Measurements from ENCODE around the gene SLC2A4. TPM values are rescaled to one million over a fixed set of nuclear protein-coding genes. Genes with fewer than 3 reads are reported as not detected.

Gene SLC2A4
- total RNA-seq, 1 experiment from 2014 or later = 0.19 TPM

DNA sequence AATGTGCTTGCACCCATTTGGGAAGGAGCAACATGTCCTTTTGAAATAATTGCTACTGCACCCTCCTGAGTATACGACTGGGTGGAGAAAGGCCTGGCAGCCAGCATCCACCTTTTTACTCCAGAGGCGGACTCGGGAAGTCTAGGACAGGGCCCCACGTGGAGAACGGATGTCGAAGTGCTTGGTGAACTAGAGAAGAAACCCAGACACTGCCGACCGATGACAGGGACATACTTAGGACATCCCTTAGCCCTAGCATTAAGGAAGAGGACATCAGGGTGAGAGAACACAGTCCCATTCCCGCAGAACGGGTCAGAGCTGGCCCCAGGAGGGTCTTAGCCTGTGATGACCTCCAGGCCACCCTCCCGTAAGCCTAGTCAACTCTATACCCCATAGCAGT is 9.2 kb downstream of the SLC2A4 start:
- peaks cover 31% of the 10 kb centered on the region for H3K27me3 Mint-ChIP-seq (ENCODE audit: unreplicated experiment)
- H3K36me3 Mint-ChIP-seq (ENCODE audit: insufficient read depth, unreplicated experiment) = peaks cover 8% of the 10 kb centered on the region
- no TSS peak for BruUV-seq (replicated peaks)
- no peak for DNase-seq
- no peak overlapping the region for H3K27ac Mint-ChIP-seq (ENCODE audit: unreplicated experiment)
- peaks cover 8% of the 10 kb centered on the region for H3K4me1 Mint-ChIP-seq (ENCODE audit: low read depth, unreplicated experiment)
- no peaks in the 10 kb centered on the region for H3K9me3 Mint-ChIP-seq (ENCODE audit: low read depth, unreplicated experiment)
- TF ChIP-seq, protein P1, sequence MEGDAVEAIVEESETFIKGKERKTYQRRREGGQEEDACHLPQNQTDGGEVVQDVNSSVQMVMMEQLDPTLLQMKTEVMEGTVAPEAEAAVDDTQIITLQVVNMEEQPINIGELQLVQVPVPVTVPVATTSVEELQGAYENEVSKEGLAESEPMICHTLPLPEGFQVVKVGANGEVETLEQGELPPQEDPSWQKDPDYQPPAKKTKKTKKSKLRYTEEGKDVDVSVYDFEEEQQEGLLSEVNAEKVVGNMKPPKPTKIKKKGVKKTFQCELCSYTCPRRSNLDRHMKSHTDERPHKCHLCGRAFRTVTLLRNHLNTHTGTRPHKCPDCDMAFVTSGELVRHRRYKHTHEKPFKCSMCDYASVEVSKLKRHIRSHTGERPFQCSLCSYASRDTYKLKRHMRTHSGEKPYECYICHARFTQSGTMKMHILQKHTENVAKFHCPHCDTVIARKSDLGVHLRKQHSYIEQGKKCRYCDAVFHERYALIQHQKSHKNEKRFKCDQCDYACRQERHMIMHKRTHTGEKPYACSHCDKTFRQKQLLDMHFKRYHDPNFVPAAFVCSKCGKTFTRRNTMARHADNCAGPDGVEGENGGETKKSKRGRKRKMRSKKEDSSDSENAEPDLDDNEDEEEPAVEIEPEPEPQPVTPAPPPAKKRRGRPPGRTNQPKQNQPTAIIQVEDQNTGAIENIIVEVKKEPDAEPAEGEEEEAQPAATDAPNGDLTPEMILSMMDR (IDR thresholded peaks at IDR 0.05; ENCODE audit: unreplicated experiment) = no peak
- CTCF ChIA-PET = no interaction called here
- intact Hi-C loops (cut with micrococcal nuclease; ENCODE audit: unreplicated experiment) = no loop called here
- H3K4me3 Mint-ChIP-seq (ENCODE audit: low read depth, unreplicated experiment) = no peak overlapping the region

DNA sequence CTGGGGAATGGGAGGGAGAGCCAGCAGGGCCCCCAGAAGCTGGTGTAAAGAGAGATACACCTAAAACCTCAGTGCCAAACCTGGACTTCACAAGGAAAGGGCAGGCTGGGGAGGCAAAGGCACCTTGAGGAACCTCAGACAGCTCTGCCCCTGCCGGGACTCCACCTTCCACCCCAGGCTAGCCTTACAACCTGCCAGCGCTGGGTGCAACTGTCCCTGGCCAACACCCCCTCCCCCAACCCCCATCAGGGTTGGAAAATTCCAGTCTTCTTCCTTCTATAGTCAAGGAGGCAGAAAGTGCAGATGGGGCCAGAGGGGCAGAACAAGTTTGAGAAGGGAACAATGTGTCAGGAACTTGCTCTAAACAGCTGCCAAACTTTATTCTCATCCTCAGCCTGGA is 10.7 kb downstream of the SLC2A4 start:
- Mint-ChIP-seq H3K4me1 (ENCODE audit: low read depth, unreplicated experiment) (peaks cover 15% of the 10 kb centered on the region), H3K9me3 (ENCODE audit: low read depth, unreplicated experiment) (no peaks in the 10 kb centered on the region), H3K4me3 (ENCODE audit: low read depth, unreplicated experiment) (no peak overlapping the region), H3K27me3 (ENCODE audit: unreplicated experiment) (peaks cover 30% of the 10 kb centered on the region), H3K36me3 (ENCODE audit: insufficient read depth, unreplicated experiment) (peaks cover 8% of the 10 kb centered on the region), H3K27ac (ENCODE audit: unreplicated experiment) (no peak overlapping the region)
- intact Hi-C loops (cut with micrococcal nuclease; ENCODE audit: unreplicated experiment) = no loop called here
- no TSS peak for BruUV-seq (replicated peaks)
- CTCF ChIA-PET = interaction anchor here (0.5 kb wide), 1 partner anchor 20 kb away, joined by 4 read pairs; no protein-coding TSS in a partner anchor
- TF ChIP-seq, protein P1 (IDR thresholded peaks at IDR 0.05; ENCODE audit: unreplicated experiment) = no peak
- DNase-seq = no peak

DNA sequence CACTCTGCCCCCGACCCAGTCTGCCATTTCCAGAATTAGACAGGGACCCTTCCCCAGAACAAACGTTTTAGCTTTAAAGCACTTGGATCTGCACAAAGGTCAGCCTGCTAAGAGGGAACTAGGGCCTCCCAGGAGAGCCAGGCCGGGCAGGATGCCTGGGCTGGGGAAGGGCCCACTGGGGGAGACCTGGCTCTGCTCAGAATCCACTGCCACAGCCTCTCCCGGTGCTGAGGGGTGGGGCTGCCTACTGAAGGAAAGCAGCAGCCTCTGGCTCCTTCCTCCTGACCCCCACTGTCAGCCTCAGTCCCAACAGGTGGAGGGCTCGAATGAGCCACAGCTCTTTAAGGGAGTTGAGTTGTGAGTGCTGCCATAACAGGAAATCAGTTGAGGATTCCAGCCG is 11.2 kb downstream of the SLC2A4 start:
- Mint-ChIP-seq H3K4me1 (ENCODE audit: low read depth, unreplicated experiment) (peaks cover 15% of the 10 kb centered on the region), H3K36me3 (ENCODE audit: insufficient read depth, unreplicated experiment) (peaks cover 8% of the 10 kb centered on the region), H3K27me3 (ENCODE audit: unreplicated experiment) (peaks cover 24% of the 10 kb centered on the region), H3K27ac (ENCODE audit: unreplicated experiment) (no peak overlapping the region), H3K9me3 (ENCODE audit: low read depth, unreplicated experiment) (no peaks in the 10 kb centered on the region), H3K4me3 (ENCODE audit: low read depth, unreplicated experiment) (no peak overlapping the region)
- DNase-seq = no peak
- TF ChIP-seq, protein P1 (IDR thresholded peaks at IDR 0.05; ENCODE audit: unreplicated experiment) = no peak
- BruUV-seq (replicated peaks) = no TSS peak
- CTCF ChIA-PET = no interaction called here
- intact Hi-C loops (cut with micrococcal nuclease; ENCODE audit: unreplicated experiment) = no loop called here

DNA sequence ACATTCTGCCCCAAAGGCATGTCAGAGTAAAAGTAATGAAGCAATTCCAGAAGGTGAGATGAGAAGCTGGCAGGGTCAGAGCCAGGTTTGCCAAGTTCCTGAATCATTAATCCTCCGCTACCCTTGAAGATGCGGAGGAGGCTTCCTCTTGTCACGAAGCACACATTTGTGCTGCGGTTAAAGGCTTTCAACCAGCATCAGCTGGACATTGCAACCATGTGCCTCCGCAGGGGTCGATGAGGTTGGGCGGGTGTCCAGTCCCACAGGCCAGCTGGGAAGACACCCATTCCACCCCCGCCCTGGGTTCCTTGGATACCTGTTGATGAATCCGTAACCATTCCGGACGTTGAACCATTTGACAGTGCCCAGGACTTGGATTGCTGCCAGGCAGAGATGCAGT is 11.6 kb downstream of the SLC2A4 start:
- no peak overlapping the region for H3K27ac Mint-ChIP-seq (ENCODE audit: unreplicated experiment)
- intact Hi-C loops (cut with micrococcal nuclease; ENCODE audit: unreplicated experiment) = no loop called here
- no peak overlapping the region for H3K4me3 Mint-ChIP-seq (ENCODE audit: low read depth, unreplicated experiment)
- TF ChIP-seq, protein P1 (IDR thresholded peaks at IDR 0.05; ENCODE audit: unreplicated experiment) = no peak
- H3K9me3 Mint-ChIP-seq (ENCODE audit: low read depth, unreplicated experiment) = no peaks in the 10 kb centered on the region
- no peak for DNase-seq
- peaks cover 20% of the 10 kb centered on the region for H3K27me3 Mint-ChIP-seq (ENCODE audit: unreplicated experiment)
- CTCF ChIA-PET = no interaction called here
- no TSS peak for BruUV-seq (replicated peaks)
- H3K4me1 Mint-ChIP-seq (ENCODE audit: low read depth, unreplicated experiment) = peaks cover 15% of the 10 kb centered on the region
- peaks cover 8% of the 10 kb centered on the region for H3K36me3 Mint-ChIP-seq (ENCODE audit: insufficient read depth, unreplicated experiment)

Measured in Calu3 (cell line).